GM21737 (cell line): ENCODE data around the gene GIPC3.
"Not testable (repeated sequence)": the region's sequence is repeated elsewhere in the genome, so short reads cannot be mapped to it uniquely, and the experiment has no call there.

ENCODE experiments used
- ATAC-seq: cut with Tn5 transposase; IDR thresholded peaks from one replicate; pipeline ENCODE4 v1.9.1; 2021; ENCODE audit warnings: mild to moderate bottlenecking, moderate library complexity; ENCODE audit not compliant: unreplicated experiment

GIPC3 gene

DNA sequence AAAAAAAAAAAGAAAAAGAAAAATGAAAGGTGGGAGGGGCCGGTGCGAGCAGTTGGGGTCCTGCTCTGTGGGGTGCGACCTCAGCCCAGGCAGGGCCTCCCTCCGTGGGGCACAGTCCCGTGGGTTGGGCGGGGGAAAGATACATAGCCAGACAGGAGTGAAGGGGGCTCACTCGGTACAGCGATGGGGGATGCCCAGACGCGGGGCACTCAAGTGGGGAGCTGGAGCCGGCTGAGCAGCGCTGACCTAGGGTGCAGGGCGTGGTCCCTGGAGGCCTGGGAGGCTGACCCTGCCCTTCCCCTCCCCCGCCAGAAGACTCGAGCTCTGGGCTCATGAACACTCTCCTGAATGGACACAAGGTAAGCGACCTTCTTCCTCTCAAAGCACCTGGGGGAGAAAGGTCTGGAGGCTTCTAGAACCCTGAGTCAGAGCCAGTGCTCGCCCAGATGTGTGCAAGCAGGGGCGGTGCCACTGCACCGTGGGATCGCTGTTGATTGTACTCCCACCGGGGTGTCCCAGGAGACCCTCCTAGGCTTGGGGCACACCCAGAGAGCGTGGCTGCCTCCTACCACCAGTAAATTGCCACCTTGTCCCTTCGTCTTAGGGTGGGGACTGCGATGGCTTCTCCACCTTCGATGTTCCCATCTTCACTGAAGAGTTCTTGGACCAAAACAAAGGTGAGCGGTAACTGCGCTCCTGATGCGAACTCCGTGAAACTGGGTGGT is 9.2 kb upstream of the GIPC3 start:
- no peak for ATAC-seq

DNA sequence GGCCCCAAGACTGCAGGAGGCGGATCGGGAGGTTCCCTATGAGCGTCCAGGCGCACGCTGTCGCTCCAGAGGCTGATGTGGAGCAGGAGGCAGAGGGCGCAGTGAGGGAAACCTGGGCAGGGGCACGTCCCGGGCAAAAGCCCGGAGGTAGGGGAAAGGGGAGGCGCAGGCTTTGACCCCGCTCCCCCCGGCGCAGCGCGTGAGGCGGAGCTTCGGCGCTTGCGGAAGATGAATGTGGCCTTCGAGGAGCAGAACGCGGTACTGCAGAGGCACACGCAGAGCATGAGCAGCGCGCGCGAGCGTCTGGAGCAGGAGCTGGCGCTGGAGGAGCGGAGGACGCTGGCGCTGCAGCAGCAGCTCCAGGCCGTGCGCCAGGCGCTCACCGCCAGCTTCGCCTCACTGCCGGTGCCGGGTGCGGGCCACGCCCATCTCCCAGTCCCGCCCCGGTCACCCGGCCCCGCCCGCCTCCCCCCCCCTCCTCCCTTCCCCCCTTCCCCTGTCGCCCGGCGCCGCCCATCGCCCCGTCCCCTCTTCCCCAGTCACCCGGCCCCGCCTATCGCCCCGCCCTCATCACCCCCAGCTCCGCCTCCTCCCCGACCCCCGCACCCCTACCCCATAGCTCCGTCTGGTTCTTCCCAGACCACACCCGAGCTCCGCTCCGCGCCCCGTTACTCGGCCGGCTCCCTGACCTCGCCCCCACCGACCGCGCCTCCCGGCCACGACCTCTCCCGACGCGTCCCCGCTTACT is 8.4 kb upstream of the GIPC3 start:
- no peak for ATAC-seq

DNA sequence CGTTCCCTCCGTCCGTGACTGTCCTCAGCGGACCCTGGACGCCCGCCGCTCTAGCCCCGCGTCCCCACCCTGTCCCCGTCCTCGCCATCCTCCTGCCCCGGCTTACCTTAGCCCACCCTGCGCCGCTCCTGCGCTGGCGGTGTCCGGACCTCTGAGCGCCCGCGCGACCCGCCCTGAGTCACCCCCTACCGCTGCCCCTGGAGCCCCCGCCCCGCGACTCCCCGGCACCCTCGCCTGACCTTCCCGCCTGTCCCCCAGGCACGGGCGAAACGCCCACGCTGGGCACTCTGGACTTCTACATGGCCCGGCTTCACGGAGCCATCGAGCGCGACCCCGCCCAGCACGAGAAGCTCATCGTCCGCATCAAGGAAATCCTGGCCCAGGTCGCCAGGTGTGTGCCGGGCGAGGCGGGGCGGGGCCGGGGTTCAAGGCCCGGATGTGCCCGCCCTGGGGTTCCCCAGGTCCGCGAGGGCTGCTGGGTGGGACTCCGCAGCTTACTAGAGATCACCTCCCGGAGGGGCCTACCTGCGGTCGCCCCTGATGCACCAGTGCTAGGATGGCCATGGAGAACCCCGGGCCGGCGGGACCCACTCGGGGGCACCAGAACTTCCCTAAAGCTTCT is 7.4 kb upstream of the GIPC3 start:
- ATAC-seq: no peak

DNA sequence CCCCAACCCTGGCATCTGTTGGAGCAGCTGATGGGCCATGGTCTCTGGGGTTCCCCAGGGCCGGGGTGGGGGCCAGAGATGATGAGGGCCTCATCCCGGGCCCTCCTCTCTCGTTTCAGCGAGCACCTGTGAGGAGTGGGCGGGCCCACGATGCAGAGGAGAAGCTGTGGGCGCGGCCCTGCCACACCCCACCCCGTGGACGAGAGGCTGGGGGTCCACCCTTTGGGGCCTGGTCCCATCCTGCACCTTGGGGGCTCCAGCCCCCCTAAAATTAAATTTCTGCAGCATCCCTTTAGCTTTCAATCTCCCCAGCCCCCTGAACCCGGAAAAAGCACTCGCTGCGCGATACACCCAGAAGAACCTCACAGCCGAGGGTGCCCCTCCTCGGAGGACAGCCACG is 6.9 kb upstream of the GIPC3 start:
- ATAC-seq: no peak

DNA sequence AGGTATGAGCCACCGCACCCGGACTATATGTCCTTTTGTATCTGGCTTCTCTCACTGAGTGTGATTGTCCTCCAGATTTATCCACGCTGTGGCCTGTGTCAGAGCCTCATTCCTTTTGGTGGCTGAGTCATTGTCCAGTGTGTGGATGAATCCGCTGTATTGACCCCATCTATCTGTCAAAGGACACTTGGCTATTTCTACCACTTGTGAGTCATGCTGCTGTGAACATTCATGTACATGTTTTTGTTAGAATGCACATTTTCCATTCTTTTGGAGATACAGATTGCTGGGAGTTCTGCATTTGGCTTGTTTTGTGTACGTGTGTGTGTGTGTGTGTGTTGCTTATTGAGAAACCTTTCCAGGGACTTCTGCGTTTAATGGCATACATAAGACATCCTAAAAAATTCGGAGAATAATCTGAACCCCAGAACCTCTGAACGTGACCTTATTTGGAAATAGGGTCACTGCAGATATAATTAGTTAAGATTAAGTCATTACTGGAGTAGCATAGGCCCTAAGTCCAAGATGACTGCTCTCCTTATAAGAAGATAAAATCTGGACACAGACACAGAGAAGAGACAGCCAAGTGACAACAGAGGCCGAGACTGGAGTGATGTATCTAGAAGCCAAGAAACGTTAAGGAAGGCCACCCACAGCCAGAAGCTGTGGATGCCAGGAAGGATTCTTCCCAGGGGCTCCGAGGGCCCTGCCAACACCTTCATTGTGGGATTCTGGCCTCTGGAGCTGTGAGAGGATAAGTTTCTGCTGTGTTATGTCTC is 4.9 kb upstream of the GIPC3 start:
- no peak for ATAC-seq

DNA sequence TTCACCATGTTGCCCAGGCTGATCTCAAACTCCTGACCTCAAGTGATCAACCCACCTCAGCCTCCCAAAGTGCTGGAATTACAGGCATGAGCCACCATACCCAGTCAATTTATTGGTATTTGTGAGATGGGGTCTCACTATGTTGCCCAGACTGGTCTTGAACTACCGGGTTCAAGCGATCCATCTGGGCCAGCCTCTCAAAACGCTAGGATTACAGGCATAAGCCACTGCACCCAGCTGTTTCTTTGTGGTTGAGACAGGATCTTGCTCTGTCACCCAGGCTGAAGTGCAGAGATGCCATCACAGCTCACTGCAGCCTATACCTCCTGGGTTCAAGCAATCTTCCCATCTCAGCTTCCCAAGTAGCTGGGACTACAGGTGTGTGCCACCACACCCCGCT is 3.5 kb upstream of the GIPC3 start:
- ATAC-seq: not testable (repeated sequence)

DNA sequence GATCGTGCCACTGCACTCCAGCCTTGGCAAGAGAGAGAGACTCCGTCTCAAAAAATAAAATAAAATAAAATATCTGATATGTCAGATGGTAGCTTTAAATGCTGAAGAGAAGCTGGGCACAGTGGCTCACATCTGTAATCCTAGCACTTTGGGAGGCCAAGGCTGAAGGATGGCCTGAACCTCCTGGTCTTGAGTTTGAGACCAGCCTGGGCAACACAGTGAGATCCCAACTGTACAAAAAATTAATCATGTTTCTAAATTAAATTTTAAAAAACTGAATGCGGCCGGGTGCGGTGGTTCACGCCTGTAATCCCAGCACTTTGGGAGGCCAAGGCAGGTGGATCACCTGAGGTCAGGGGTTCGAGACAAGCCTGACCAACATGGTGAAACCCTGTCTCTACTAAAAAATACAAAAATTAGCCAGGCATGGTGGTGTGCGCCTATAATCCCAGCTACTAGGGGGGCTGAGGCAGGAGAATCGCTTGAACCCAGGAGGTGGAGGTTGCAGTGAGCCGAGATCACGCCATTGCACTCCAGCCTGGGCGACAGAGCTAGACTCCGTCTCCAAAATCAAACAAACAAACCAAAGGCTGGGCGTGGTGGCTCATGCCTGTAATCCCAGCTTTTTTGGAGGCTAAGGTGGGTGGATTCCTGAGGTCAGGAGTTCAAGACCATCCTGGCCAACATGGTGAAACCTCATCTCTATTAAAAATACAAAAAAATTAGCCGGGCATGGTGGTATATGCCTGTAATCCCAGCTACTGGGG is 1.1 kb upstream of the GIPC3 start:
- not testable (repeated sequence) for ATAC-seq

DNA sequence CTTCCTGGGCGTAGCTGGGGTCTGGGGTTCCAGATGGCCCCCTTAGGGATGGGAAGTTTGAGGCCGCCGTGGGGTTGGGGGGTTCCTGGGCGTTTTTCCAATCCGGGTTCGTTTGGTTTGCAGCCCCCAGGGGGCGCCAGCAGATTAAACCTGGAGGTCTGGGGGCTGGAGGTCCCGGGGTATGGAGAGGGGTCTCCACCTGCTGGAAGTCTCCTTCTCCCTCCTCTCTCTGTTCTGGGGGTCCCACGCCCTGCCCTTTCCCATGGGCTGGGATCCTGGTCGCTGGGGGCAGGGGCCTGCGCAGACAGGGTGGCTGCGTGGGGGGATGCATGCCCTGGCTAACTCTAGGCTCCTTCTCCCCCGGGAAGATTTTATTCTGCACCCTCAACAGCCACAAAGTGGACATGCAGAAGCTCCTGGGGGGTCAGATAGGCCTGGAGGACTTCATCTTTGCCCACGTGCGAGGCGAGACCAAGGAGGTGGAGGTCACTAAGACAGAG is 899 bp downstream of the GIPC3 start:
- ATAC-seq: no peak

DNA sequence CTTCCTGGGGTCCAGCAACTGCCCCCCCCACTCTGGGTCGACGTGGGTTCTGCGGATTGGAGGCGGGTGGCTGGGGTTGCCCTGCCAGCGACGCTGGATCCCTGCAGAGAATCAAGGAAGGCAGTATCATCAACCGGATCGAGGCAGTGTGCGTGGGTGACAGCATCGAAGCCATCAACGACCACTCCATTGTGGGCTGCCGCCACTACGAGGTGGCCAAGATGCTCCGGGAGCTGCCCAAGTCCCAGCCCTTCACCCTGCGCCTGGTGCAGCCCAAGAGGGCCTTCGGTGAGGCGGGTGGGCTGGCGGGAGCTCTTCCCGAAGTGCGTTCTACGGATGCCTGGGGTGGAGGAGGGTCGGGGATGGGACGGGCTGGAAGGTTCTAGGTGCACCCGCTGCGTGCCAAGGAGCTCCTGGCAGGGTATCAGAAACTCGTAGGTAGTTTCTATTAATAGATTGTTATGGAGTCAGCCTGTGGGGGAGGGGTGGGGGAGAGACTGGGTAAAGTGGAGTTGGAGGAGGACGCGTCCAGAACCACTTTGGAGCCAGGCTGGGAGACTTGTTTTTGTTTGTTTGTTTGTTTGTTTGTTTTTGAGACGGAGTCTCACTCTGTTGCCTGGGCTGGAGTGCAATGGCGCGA is 1.5 kb downstream of the GIPC3 start:
- ATAC-seq: no peak

DNA sequence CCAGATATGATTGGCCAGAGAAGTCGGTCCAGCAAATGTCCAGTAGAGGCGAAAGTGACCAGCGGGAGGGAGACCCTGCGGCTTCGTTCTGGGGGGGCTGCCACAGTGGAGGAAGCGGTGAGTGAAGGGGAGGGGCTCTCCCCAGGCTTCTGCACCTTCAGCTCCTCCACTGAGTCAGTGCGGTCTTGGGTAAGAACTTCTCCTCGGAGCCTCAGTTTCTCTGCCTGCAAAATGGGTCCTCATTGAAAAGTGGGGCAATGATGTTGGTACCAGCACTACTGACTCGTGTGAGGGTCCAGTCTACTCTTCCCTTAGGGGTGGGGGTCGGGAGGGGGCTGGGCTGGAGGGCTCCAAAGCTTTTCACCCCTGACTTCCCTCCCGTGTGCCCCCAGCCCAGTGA is 4.2 kb downstream of the GIPC3 start:
- ATAC-seq: no peak

DNA sequence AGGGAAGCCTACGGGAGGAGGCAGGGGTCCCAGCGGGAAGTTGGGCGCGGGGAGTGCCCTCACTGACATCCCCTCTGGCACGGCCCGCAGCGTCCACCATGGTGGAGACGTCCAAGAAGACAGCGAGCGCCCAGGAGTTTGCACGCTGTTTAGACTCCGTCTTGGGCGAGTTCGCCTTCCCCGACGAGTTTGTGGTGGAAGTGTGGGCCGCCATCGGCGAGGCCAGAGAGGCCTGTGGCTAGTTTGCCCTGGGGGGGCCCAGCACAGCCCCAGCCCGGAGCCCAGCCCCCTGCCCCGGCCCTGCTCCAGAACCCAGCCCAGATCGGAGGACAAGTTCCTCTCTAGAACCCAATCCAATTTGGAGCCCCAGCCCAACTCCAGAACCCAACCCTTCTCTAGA is 4.7 kb downstream of the GIPC3 start:
- ATAC-seq: no peak

DNA sequence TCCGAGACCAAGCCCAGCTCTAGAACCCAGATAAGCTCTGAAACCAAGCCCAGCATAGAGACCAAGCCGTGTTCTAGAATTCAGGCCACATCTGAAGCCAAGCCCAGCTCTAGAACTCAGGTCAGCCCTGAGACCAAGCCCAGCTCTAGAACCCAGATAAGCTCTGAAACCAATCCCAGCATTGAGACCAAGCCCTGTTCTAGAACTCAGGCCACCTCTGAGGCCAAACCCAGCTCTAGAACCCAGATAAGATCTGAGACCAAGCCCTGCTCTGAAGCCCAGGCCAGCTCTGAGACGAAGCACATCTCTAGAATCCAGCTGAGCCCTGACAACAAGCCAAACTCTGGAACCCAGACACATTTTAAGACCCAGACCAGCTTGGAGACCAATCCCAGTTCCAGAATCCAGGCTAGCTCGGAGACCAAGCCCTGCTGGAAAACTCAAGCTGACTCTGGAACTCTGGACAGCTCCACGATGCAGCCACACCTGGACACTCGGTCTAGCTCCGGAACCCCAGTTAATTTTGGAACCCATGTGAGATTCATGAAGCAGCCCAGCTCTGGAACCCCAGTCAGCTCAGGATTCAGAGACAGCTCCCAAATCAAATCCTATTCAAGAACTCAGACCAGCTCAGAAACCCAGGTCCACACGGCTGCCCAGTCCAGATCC is 5.8 kb downstream of the GIPC3 start:
- no peak for ATAC-seq

DNA sequence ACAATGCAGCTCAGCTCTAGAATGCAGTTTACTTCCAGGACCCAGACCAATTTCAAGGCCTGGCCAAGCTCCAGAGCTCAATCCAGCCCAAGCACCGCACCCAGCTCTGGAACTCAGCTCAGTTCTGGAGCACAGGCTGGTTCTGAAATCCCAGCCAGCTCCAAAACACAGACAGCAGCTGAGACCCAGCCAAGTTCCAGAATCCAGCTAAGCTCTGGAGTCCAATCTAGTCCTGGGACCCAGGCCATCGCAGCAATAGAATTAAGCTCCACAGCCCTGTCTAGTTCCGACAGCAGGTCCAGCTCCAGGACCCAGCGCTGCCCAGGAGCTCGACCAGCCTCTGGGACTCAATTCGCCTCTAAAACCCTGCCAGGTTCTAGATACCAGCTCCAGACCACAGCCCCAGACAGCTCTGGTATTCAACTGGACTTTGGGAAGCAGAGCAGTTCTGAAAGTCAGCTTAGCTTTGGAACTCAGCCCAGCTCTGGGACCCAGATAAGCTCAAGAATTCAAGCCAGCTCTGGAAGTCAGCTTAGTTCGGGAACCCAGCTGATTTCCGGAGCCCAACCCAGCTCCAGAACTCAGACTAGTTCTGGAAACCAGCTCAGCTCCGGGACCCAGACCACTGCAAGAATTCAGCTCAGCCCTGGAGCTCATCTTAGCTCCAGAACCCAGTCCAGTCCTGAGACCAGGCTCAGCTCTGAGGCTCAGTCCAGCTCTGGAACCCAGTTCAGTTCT is 6.8 kb downstream of the GIPC3 start:
- no peak for ATAC-seq

DNA sequence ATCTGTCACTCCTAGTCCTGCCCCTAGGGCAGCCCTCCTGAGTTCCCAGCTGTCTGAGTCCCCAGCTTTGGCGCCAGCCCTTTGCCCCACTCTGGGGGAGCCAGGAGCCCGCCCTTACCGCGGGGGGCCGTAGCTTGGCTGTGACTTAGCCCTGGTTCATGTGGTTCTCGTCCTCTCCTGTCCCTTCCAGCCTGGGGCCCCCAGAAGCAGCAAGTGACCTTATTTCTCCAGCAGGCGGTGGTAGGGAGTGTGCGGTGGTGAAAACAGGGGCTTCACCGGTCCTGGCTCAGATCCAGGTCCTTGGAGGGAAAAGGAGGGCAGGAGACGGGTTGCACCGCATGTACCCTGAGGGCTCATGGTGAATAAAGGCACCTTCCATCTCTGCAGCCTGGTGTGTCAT is 7.9 kb downstream of the GIPC3 start:
- ATAC-seq: no peak

DNA sequence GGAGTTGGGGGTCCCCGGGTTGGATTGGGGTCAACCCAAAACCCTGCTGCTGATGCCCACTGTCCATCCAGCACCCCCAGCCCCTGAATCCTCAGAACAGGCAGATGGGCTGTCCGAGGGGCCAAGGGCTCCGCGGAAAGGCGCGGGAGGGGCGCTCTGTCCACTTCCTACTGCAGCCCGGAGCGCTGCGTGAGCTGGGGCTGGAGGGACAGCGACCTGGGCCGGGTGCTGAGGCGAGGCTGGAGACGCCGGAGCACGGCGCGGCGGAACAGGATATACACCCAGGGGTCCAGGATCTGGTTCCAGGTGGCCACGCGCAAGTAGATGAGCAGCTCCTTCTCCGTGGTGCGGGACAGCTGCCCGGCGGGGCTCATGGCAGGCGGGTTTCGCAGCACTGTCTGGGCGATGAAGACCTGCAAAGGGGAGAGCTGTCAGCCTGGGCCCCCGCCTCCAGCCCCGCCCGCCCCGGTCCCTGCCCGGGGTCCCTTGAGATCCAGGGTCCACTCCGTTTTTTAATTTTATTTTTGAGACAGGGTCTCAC is 10.3 kb downstream of the GIPC3 start:
- no peak for ATAC-seq

DNA sequence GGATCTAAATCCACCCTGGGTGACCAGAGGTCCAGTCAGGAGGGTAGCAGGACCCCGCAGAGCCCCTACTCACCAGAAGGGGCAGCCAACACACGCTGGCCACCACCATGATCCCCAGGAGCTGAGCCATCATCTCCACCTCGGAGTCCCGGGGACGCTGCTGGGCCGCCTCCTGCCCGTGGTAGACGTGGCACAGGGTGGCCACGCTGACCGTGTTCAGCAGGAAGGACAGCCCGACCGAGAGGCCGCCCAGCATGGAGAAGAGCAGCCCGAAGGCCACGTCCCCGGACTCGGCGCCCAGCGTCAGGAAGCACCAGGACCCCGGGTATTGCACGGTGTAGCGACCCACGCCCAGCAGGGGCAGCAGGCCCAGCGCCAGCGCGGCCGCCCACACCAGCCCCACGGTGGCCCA is 14.5 kb downstream of the GIPC3 start:
- ATAC-seq: no peak

DNA sequence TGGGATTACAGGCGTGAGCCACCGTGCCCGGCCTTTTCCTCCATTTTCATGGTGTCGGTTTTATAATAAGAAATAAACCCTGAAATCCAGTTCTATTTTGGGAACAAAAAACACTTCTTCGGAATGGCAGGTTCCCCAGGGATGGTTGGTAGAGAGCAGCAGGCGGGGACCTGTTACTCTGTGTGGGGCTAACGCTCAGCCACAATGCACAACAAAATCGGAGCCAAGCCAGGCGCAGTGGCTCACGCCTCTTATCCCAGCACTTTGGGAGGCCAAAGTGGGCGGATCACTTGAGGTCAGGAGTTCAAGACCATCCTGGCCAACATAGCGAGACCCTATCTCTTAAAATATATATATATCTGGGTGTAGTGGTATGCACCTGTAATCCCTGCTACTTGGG is 15.7 kb downstream of the GIPC3 start:
- no peak for ATAC-seq

DNA sequence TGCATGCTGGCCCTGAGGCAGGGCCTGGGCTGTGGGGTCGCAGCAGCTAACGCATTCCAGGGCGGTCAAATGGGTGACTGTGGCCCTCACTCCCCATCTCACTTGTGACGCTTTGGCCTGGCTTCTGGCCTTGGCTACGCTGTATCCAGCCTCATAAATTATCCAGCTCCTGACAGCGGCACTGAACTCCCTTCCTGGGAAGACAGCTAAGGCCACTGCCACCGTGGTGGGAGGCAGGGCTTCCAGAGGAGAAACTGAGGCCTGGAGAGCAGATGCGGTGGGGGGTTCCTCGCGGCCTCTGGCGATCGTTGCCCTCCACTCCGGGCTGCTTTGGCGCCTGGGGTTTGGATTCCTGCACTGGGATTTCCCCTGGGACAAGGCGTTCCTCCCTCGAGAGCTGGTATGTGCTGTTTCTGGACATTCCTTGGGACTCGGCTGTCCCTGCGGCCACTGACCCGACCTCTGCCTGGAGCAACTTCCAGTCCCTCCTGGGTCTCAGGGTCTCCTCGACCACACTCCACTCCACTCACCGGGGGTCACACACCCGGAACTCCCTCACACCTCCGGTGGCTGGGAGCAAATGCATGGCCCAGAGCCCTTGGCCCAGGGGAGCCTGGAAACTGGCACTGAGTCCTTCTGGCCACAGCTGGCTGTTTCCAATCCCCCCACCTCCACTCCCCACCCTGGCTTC is 18.0 kb downstream of the GIPC3 start:
- no peak for ATAC-seq
